H54 (cell line): Measurements from ENCODE around the gene SLC26A6.

Experiments used
- DNase-seq: peaks from one replicate; pipeline ENCODE4 v3.0.0; 2011; ENCODE audit warnings: low spot score, mixed read lengths; ENCODE audit not compliant: insufficient read length
- FAIRE-seq: peaks from 3 replicates; lab custom pipeline; 2011; peaks lifted over from hg19 to GRCh38; lab: Jason Lieb, UNC
- POLR2A ChIP-seq: IDR thresholded peaks from 2 replicates; pipeline ENCODE4 v1.6.1; 2011; ENCODE audit warnings: low read depth, mild to moderate bottlenecking, low read length

Gene SLC26A6

GRCh38 chr3:48631516-48632448, 3.5 kb downstream of the SLC26A6 start:
- no peak for TF ChIP-seq POLR2A
- no peak for DNase-seq
- no peak for FAIRE-seq

GRCh38 chr3:48630833-48631232, 4.4 kb downstream of the SLC26A6 start:
- no peak for TF ChIP-seq POLR2A
- FAIRE-seq, result no peak
- no peak for DNase-seq

- no peak for TF ChIP-seq POLR2A
- no peak for DNase-seq
- FAIRE-seq, result no peak
Observed at GRCh38 chr3:48630407-48630806, 4.9 kb downstream of the SLC26A6 start.

GRCh38 chr3:48629894-48630293, 5.4 kb downstream of the SLC26A6 start:
- no peak for TF ChIP-seq POLR2A
- no peak for DNase-seq
- no peak for FAIRE-seq

- TF ChIP-seq POLR2A, result no peak
- no peak for DNase-seq
- FAIRE-seq, result no peak
Observed at GRCh38 chr3:48628277-48629017, 6.8 kb downstream of the SLC26A6 start.

- TF ChIP-seq POLR2A, result no peak
- no peak for DNase-seq
- no peak for FAIRE-seq
Observed at GRCh38 chr3:48625600-48625999, 9.7 kb downstream of the SLC26A6 start.

- no peak for DNase-seq
- no peak for TF ChIP-seq POLR2A
- no peak for FAIRE-seq
Observed at GRCh38 chr3:48624767-48625166, 10.5 kb downstream of the SLC26A6 start.

- DNase-seq (no peak), FAIRE-seq (no peak)
- no peak for TF ChIP-seq POLR2A
Observed at GRCh38 chr3:48623851-48624547, 11.3 kb downstream of the SLC26A6 start.

GRCh38 chr3:48621461-48621869, 13.8 kb downstream of the SLC26A6 start, which contains the start of gene TMEM89:
TMEM89 (minus strand) TSS chr3:48621769; CDS start chr3:48621756, 13 bp downstream.
- FAIRE-seq, result no peak
- TF ChIP-seq POLR2A, result no peak
- DNase-seq, result no peak

GRCh38 chr3:48619541-48620524, 15.4 kb downstream of the SLC26A6 start:
- TF ChIP-seq POLR2A, result no peak
- no peak for DNase-seq

GRCh38 chr3:48617559-48617958, 17.7 kb downstream of the SLC26A6 start:
- no peak for DNase-seq
- FAIRE-seq, result no peak
- no peak for TF ChIP-seq POLR2A

More at GRCh38 chr3:48619541-48620524, 15.4 kb downstream of the SLC26A6 start:
- no peak for FAIRE-seq

GRCh38 chr3:48614044-48614443, 21.2 kb downstream of the SLC26A6 start:
- DNase-seq, result peak; percentile 47
- no peak for FAIRE-seq
- TF ChIP-seq POLR2A, result no peak
